SK-N-SH (cell line): ENCODE measurements around the gene NTNG1. TPM values are rescaled to one million over a fixed set of nuclear protein-coding genes. Genes with fewer than 3 reads are reported as not detected.

ENCODE experiments used
- CTCF ChIA-PET: fragments of 300-600, 350-600 bp; formaldehyde crosslinking; extraction: SDS; loops from one replicate; lab custom pipeline; 2021; lab: Yijun Ruan, JAX
- POLR2A ChIA-PET: fragments of 350-600 bp; sonication (Branson Sonifier 250); formaldehyde crosslinking; extraction: SDS; loops from one replicate; lab custom pipeline; 2020; ENCODE audit warnings: antibody characterized with exemption, inconsistent platforms; lab: Yijun Ruan, JAX
- DNase-seq: peaks from one replicate; pipeline ENCODE4 v3.0.0; 2012
- H2AFZ ChIP-seq: fragments of 200-600 bp; sonication (generic); 2 replicates; pipeline ENCODE4 v1.8.1; 2016; ENCODE audit warnings: antibody characterized with exemption, mild to moderate bottlenecking, low read depth
- H3F3A ChIP-seq: fragments of 200-600 bp; sonication (generic); replicated peaks from 2 replicates; pipeline ENCODE3; 2016; ENCODE audit warnings: antibody characterized with exemption, mild to moderate bottlenecking; ENCODE audit not compliant: insufficient read depth
- H3K27ac ChIP-seq, 2 experiments: fragments of 200-500 bp in 1 of 2; fragments of 200-600 bp in 1 of 2; sonication (Bioruptor generic) in 1 of 2; sonication (generic), shearing (Covaris generic) in 1 of 2; 2 replicates each; pipeline versions ENCODE4 v1.5.1 to v1.6.1; 2014 to 2016; ENCODE audit warnings: low read depth in 2 of 2, inconsistent platforms in 1 of 2, low read length in 1 of 2, mild to moderate bottlenecking in 1 of 2, mixed read lengths in 1 of 2
- H3K27me3 ChIP-seq: fragments of 200-600 bp; sonication (generic), shearing (Covaris generic); 2 replicates; pipeline ENCODE4 v1.6.1; 2016; ENCODE audit warnings: mixed run types; ENCODE audit not compliant: insufficient read depth
- H3K36me3 ChIP-seq, 2 experiments: fragments of 200-500 bp in 1 of 2; fragments of 200-600 bp in 1 of 2; sonication (Bioruptor generic) in 1 of 2; sonication (generic) in 1 of 2; replicated peaks in 1 of 2; 2 replicates each; pipeline versions ENCODE3 to v1.5.1; 2014 to 2016; ENCODE audit warnings: low read length in 1 of 2, mild to moderate bottlenecking in 1 of 2; ENCODE audit not compliant: insufficient read depth in 2 of 2, control insufficient read depth in 1 of 2
- H3K4me1 ChIP-seq, 2 experiments: fragments of 200-500 bp in 1 of 2; fragments of 200-600 bp in 1 of 2; sonication (Bioruptor generic) in 1 of 2; sonication (generic), shearing (Covaris generic) in 1 of 2; 2 replicates each; pipeline versions ENCODE4 v1.5.1 to v1.6.1; 2014 to 2016; ENCODE audit warnings: low read depth in 1 of 2, low read length in 1 of 2, mixed run types in 1 of 2; ENCODE audit not compliant: insufficient read depth in 2 of 2, control insufficient read depth in 1 of 2
- H3K4me2 ChIP-seq: fragments of 200-600 bp; sonication (generic), shearing (Covaris generic); 2 replicates; pipeline ENCODE4 v1.6.1; 2017; ENCODE audit warnings: mixed run types
- H3K4me3 ChIP-seq, 2 experiments: fragments of 200-500 bp in 1 of 2; fragments of 200-600 bp in 1 of 2; sonication (Bioruptor generic) in 1 of 2; sonication (generic), shearing (Covaris generic) in 1 of 2; 2 replicates each; pipeline versions ENCODE4 v1.5.1 to v1.8.1; 2014 to 2016; ENCODE audit warnings: low read depth in 2 of 2, inconsistent platforms in 1 of 2, low read length in 1 of 2, mild to moderate bottlenecking in 1 of 2, mixed read lengths in 1 of 2, moderate library complexity in 1 of 2
- H3K79me2 ChIP-seq: fragments of 200-600 bp; sonication (generic); 2 replicates; pipeline ENCODE4 v1.8.1; 2017; ENCODE audit warnings: mild to moderate bottlenecking; ENCODE audit not compliant: insufficient read depth
- H3K9ac ChIP-seq: fragments of 200-600 bp; sonication (generic); 2 replicates; pipeline ENCODE4 v1.6.1; 2017; ENCODE audit warnings: mixed run types
- H3K9me2 ChIP-seq: fragments of 200-600 bp; sonication (generic); 2 replicates; pipeline ENCODE4 v1.6.1; 2017; ENCODE audit warnings: mixed run types
- H3K9me3 ChIP-seq: fragments of 200-600 bp; sonication (generic); 2 replicates; pipeline ENCODE4 v1.6.1; 2017; ENCODE audit warnings: mixed run types, mild to moderate bottlenecking, moderate library complexity
- H4K20me1 ChIP-seq: fragments of 200-600 bp; sonication (generic); 2 replicates; pipeline ENCODE4 v1.6.1; 2017; ENCODE audit warnings: mild to moderate bottlenecking, mixed run types; ENCODE audit not compliant: insufficient read depth
- CTCF ChIP-seq: fragments of 200-600 bp; sonication (generic); IDR thresholded peaks from 2 replicates; pipeline ENCODE4 v1.6.1; 2017; ENCODE audit warnings: antibody characterized with exemption, mild to moderate bottlenecking, moderate library complexity
- ELF1 ChIP-seq: IDR thresholded peaks from 2 replicates; pipeline ENCODE4 v1.4.0; 2012
- EZH2phosphoT487 ChIP-seq: fragments of 200-600 bp; sonication (generic); IDR thresholded peaks from 2 replicates; pipeline ENCODE4 v1.6.1; 2017; ENCODE audit warnings: low read depth, mixed run types, mild to moderate bottlenecking, antibody characterized with exemption, moderate library complexity, borderline replicate concordance
- FOXJ3 ChIP-seq: sonication (generic); formaldehyde crosslinking; IDR thresholded peaks from 2 replicates; pipeline ENCODE4 v1.5.1; 2020; ENCODE audit warnings: mild to moderate bottlenecking, missing genetic modification reagents
- FOXM1 ChIP-seq: IDR thresholded peaks from 2 replicates; pipeline ENCODE4 v1.4.0; 2012; ENCODE audit warnings: low read depth, mild to moderate bottlenecking
- GABPA ChIP-seq: IDR thresholded peaks from 2 replicates; pipeline ENCODE4 v1.4.0; 2012; ENCODE audit warnings: low read depth, mild to moderate bottlenecking
- GATA2 ChIP-seq: sonication (generic); formaldehyde crosslinking; IDR thresholded peaks from 2 replicates; pipeline ENCODE4 v1.5.0; 2020; ENCODE audit warnings: mild to moderate bottlenecking, missing genetic modification reagents
- MAX ChIP-seq: IDR thresholded peaks from 2 replicates; pipeline ENCODE4 v1.4.0; 2012; ENCODE audit warnings: low read depth
- NFIC ChIP-seq: IDR thresholded peaks from 2 replicates; pipeline ENCODE4 v1.4.0; 2012; ENCODE audit warnings: borderline replicate concordance
- PBX3 ChIP-seq: IDR thresholded peaks from 2 replicates; pipeline ENCODE4; 2012
- POLR2AphosphoS5 ChIP-seq: IDR thresholded peaks from 2 replicates; pipeline ENCODE4 v1.6.1; 2012; ENCODE audit warnings: low read depth, low read length
- RAD21 ChIP-seq: IDR thresholded peaks from 2 replicates; pipeline ENCODE4 v1.6.1; 2012; ENCODE audit warnings: mild to moderate bottlenecking, low read length
- RCOR1 ChIP-seq: fragments of 150-350 bp; IDR thresholded peaks from 2 replicates; pipeline ENCODE4 v1.6.1; 2017; ENCODE audit warnings: antibody characterized with exemption, low read length
- REST ChIP-seq: IDR thresholded peaks from 2 replicates; pipeline ENCODE4 v1.6.1; 2012; ENCODE audit warnings: mild to moderate bottlenecking, low read depth, low read length, moderate library complexity
- RFX5 ChIP-seq: IDR thresholded peaks from 2 replicates; pipeline ENCODE4 v1.6.1; 2012; ENCODE audit warnings: mild to moderate bottlenecking, improper control_type of control experiment, low read length
- RXRA ChIP-seq: IDR thresholded peaks from 2 replicates; pipeline ENCODE4 v1.4.0; 2012; ENCODE audit warnings: low read depth, mild to moderate bottlenecking, borderline replicate concordance
- SIN3A ChIP-seq: IDR thresholded peaks from 2 replicates; pipeline ENCODE4 v1.6.1; 2012; ENCODE audit warnings: low read depth, mild to moderate bottlenecking, low read length, moderate library complexity, borderline replicate concordance
- SMC3 ChIP-seq: IDR thresholded peaks from 2 replicates; pipeline ENCODE4 v1.6.1; 2012; ENCODE audit warnings: low read depth, low read length, improper control_type of control experiment
- TAF1 ChIP-seq: IDR thresholded peaks from 2 replicates; pipeline ENCODE4 v1.6.1; 2012; ENCODE audit warnings: low read depth, mild to moderate bottlenecking, low read length, moderate library complexity, borderline replicate concordance
- TCF12 ChIP-seq: IDR thresholded peaks from 2 replicates; pipeline ENCODE4 v1.4.0; 2012
- TEAD4 ChIP-seq: IDR thresholded peaks from 2 replicates; pipeline ENCODE4 v1.4.0; 2012; ENCODE audit warnings: mild to moderate bottlenecking, borderline replicate concordance; ENCODE audit not compliant: insufficient read depth
- WGBS: methylation state at CpG from one replicate; pipeline ENCODE4 v1.1.6; 2017; ENCODE audit warnings: low lambda C conversion rate; 5-methylcytosine and 5-hydroxymethylcytosine counted together
- polyA plus RNA-seq, 3 experiments: library from polyadenylated mRNA; depleted of rRNA; stranded (reverse); fragments of >200 nt; gene quantifications; 2 replicates each; pipeline ENCODE4 v1.2.3, GENCODE V29; 2012

NTNG1 gene
- polyA plus RNA-seq, 1 of the 3 experiments (the other 2 are of a cell fraction): 0.03 TPM

- Histone ChIP-seq H3K9me3 (no peaks in the 10 kb centered on the region), H3K36me3 (no peaks in the 10 kb centered on the region), H4K20me1 (no peaks in the 10 kb centered on the region), H3K27ac (no peak overlapping the region), H3K4me1 (no peaks in the 10 kb centered on the region), H3K4me2 (no peak overlapping the region), H3K9me2 (no peaks in the 10 kb centered on the region), H3F3A (no peaks in the 10 kb centered on the region), H3K79me2 (no peaks in the 10 kb centered on the region), H3K4me3 (no peak overlapping the region), H3K9ac (no peak overlapping the region), H3K27me3 (no peaks in the 10 kb centered on the region), H2AFZ (no peak overlapping the region)
- DNase-seq: no peak
- CTCF ChIA-PET: interaction anchor here (0.9 to 1.9 kb wide), 4 partner anchors 15 to 29 kb away, joined by 3 to 5 read pairs (median 4); no protein-coding TSS in a partner anchor
- 53% methylated on average over 8 of the region's 8 CpGs for WGBS
- POLR2A ChIA-PET: no interaction called here
- TF ChIP-seq TEAD4 (no peak), REST (no peak), NFIC (no peak), RXRA (no peak), RCOR1 (no peak), POLR2AphosphoS5 (no peak), SIN3A (no peak), RFX5 (no peak), GATA2 (CRISPR knock-in tag) (no peak), CTCF (no peak), RAD21 (no peak), FOXM1 (no peak), ELF1 (no peak)
These were observed 319.2 kb downstream of the NTNG1 start for GRCh38 chr1:107460035-107460434.

GRCh38 chr1:107464827-107465226 is 324.0 kb downstream of the NTNG1 start:
- Histone ChIP-seq H3K36me3 (no peaks in the 10 kb centered on the region), H3K4me1 (no peaks in the 10 kb centered on the region), H4K20me1 (no peaks in the 10 kb centered on the region), H3K27ac (no peak overlapping the region), H3K9me2 (no peaks in the 10 kb centered on the region), H3K27me3 (no peaks in the 10 kb centered on the region), H3K4me2 (no peak overlapping the region), H2AFZ (no peak overlapping the region), H3F3A (no peaks in the 10 kb centered on the region), H3K9me3 (no peaks in the 10 kb centered on the region), H3K9ac (no peak overlapping the region), H3K79me2 (no peaks in the 10 kb centered on the region), H3K4me3 (no peak overlapping the region)
- POLR2A ChIA-PET: no interaction called here
- CTCF ChIA-PET: no interaction called here
- WGBS: 26% methylated on average over 4 of the region's 4 CpGs
- no peak for DNase-seq
- TF ChIP-seq TEAD4 (no peak), GABPA (no peak), TCF12 (no peak), TAF1 (no peak), CTCF (no peak), ELF1 (no peak), POLR2AphosphoS5 (no peak), FOXJ3 (CRISPR knock-in tag) (no peak), SMC3 (no peak), RXRA (no peak), GATA2 (CRISPR knock-in tag) (no peak), EZH2phosphoT487 (no peak), MAX (no peak), PBX3 (no peak)
